GM19025 (cell line): ENCODE measurements around the gene OR9A2.
"Not testable (repeated sequence)": the region's sequence is repeated elsewhere in the genome, so short reads cannot be mapped to it uniquely, and the experiment has no call there.

ENCODE experiments used
- ATAC-seq: cut with Tn5 transposase; IDR thresholded peaks from one replicate; pipeline ENCODE4 v1.9.1; 2021; ENCODE audit warnings: mild to moderate bottlenecking, low read depth, moderate library complexity; ENCODE audit not compliant: unreplicated experiment

OR9A2 gene

GRCh38 chr7:142978402-142978801 lies 48.5 kb downstream of the OR9A2 start:
- ATAC-seq: not testable (repeated sequence)
